GM12878 (cell line): Measurements from ENCODE around the gene ZNF530.

ENCODE experiments used
- SMC3 ChIP-seq: IDR thresholded peaks from 2 replicates; pipeline ENCODE4 v1.6.1; 2011; ENCODE audit warnings: low read length, improper control_type of control experiment, borderline replicate concordance
- TAF1 ChIP-seq: IDR thresholded peaks from 2 replicates; pipeline ENCODE4 v1.6.1; 2011; ENCODE audit warnings: mild to moderate bottlenecking, low read depth, low read length, borderline replicate concordance
- ZNF274 ChIP-seq: IDR thresholded peaks from one replicate; pipeline ENCODE4 v1.8.0; 2011; ENCODE audit not compliant: insufficient read length, insufficient read depth
- TF ChIP-seq, protein P1 (sequence below), 3 experiments: IDR thresholded peaks in 2 of 3; conservative IDR thresholded peaks in 1 of 3; 2 replicates each; pipeline ENCODE4 v1.5.1; 2011; ENCODE audit warnings: low read depth in 3 of 3, low read length in 3 of 3, mild to moderate bottlenecking in 3 of 3, control low read depth in 2 of 3, moderate library complexity in 2 of 3, inconsistent platforms in 1 of 3, mixed read lengths in 1 of 3; ENCODE audit not compliant: control insufficient read depth in 2 of 3, insufficient read depth in 1 of 3; ENCODE audit errors: extremely low read depth in 1 of 3

GRCh38 chr19:57583521-57584416, 15.9 kb upstream of the ZNF530 start, which contains the start of gene ZIK1:
- TF ChIP-seq, protein P1, sequence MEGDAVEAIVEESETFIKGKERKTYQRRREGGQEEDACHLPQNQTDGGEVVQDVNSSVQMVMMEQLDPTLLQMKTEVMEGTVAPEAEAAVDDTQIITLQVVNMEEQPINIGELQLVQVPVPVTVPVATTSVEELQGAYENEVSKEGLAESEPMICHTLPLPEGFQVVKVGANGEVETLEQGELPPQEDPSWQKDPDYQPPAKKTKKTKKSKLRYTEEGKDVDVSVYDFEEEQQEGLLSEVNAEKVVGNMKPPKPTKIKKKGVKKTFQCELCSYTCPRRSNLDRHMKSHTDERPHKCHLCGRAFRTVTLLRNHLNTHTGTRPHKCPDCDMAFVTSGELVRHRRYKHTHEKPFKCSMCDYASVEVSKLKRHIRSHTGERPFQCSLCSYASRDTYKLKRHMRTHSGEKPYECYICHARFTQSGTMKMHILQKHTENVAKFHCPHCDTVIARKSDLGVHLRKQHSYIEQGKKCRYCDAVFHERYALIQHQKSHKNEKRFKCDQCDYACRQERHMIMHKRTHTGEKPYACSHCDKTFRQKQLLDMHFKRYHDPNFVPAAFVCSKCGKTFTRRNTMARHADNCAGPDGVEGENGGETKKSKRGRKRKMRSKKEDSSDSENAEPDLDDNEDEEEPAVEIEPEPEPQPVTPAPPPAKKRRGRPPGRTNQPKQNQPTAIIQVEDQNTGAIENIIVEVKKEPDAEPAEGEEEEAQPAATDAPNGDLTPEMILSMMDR (IDR thresholded peaks at IDR 0.05 in 2 of 3, conservative IDR thresholded peaks at IDR 0.05 in 1 of 3; ENCODE audit: control insufficient read depth in 2 of 3, extremely low read depth in 1 of 3, insufficient read depth in 1 of 3, low read depth in 3 of 3, low read length in 3 of 3) = no peak
- TF ChIP-seq ZNF274 (no peak), TAF1 (peak; percentile 37; the same call in 1 of the 2 replicates), SMC3 (no peak)
